Measurements from ENCODE around the gene CCDC97. TPM values are rescaled to one million over a fixed set of nuclear protein-coding genes. Genes with fewer than 3 reads are reported as not detected.

Gene CCDC97
- total RNA-seq, 1 donor from 2014 or later, result 8.9 TPM

- Histone ChIP-seq H3K27ac (ENCODE audit: low read depth, low read length) (peak overlapping the region; percentile 89), H3K9ac (ENCODE audit: low read depth in 1 of 3, low read length in 3 of 3) (peak overlapping the region; percentile 65 to 82 (median 77)), H3K4me3 (ENCODE audit: low read length in 3 of 3) (peak overlapping the region; percentile 52 to 75 (median 75)), H3K4me1 (ENCODE audit: control insufficient read depth in 3 of 3, insufficient read depth in 3 of 3, low read length in 3 of 3) (peaks cover 68 to 81% (median 80%) of the 10 kb centered on the region in 3 donors), H3K9me3 (ENCODE audit: control insufficient read depth in 3 of 3, low read length in 3 of 3) (no peaks in the 10 kb centered on the region), H3K36me3 (ENCODE audit: control insufficient read depth in 3 of 3, insufficient read depth in 3 of 3, low read length in 3 of 3) (peaks cover 13 to 29% (median 17%) of the 10 kb centered on the region in 3 donors), H3K27me3 (ENCODE audit: control insufficient read depth in 3 of 3, insufficient read depth in 3 of 3, low read length in 3 of 3) (no peaks in the 10 kb centered on the region)
These were observed 15.1 kb downstream of the CCDC97 start for GRCh38 chr19:41324921-41325639.

- no peaks in the 10 kb centered on the region for H3K27me3 ChIP-seq (ENCODE audit: control insufficient read depth in 3 of 3, insufficient read depth in 3 of 3, low read length in 3 of 3)
- H3K9me3 ChIP-seq (ENCODE audit: control insufficient read depth in 3 of 3, low read length in 3 of 3), result no peaks in the 10 kb centered on the region
- peaks cover 68 to 81% (median 80%) of the 10 kb centered on the region in 3 donors for H3K4me1 ChIP-seq (ENCODE audit: control insufficient read depth in 3 of 3, insufficient read depth in 3 of 3, low read length in 3 of 3)
- H3K4me3 ChIP-seq (ENCODE audit: low read length in 3 of 3), result peak overlapping the region; percentile 52 to 75 (median 75)
- H3K27ac ChIP-seq (ENCODE audit: low read depth, low read length), result peak overlapping the region; percentile 89
- H3K9ac ChIP-seq (ENCODE audit: low read depth in 1 of 3, low read length in 3 of 3), result peak overlapping the region; percentile 65 to 82 (median 74)
- peaks cover 8 to 26% (median 12%) of the 10 kb centered on the region in 3 donors for H3K36me3 ChIP-seq (ENCODE audit: control insufficient read depth in 3 of 3, insufficient read depth in 3 of 3, low read length in 3 of 3)
These were observed 15.6 kb downstream of the CCDC97 start for GRCh38 chr19:41325640-41325946.

GRCh38 chr19:41325947-41326706 is 16.2 kb downstream of the CCDC97 start:
- no peaks in the 10 kb centered on the region for H3K27me3 ChIP-seq (ENCODE audit: control insufficient read depth in 3 of 3, insufficient read depth in 3 of 3, low read length in 3 of 3)
- peak overlapping the region; percentile 65 to 82 (median 74) for H3K9ac ChIP-seq (ENCODE audit: low read depth in 1 of 3, low read length in 3 of 3)
- peaks cover 68 to 80% (median 80%) of the 10 kb centered on the region in 3 donors for H3K4me1 ChIP-seq (ENCODE audit: control insufficient read depth in 3 of 3, insufficient read depth in 3 of 3, low read length in 3 of 3)
- peaks cover 6 to 20% (median 7%) of the 10 kb centered on the region in 3 donors for H3K36me3 ChIP-seq (ENCODE audit: control insufficient read depth in 3 of 3, insufficient read depth in 3 of 3, low read length in 3 of 3)
- H3K4me3 ChIP-seq (ENCODE audit: low read length in 3 of 3), result peak overlapping the region; percentile 52 to 75 (median 75)
- H3K27ac ChIP-seq (ENCODE audit: low read depth, low read length), result peak overlapping the region; percentile 89
- H3K9me3 ChIP-seq (ENCODE audit: control insufficient read depth in 3 of 3, low read length in 3 of 3), result no peaks in the 10 kb centered on the region

GRCh38 chr19:41327076-41327575 is 17.2 kb downstream of the CCDC97 start:
- Histone ChIP-seq H3K36me3 (ENCODE audit: control insufficient read depth in 3 of 3, insufficient read depth in 3 of 3, low read length in 3 of 3) (peaks cover 3 to 17% (median 10%) of the 10 kb centered on the region in 3 donors), H3K4me3 (ENCODE audit: low read length in 3 of 3) (peak overlapping the region; percentile 26 to 61 (median 49)), H3K4me1 (ENCODE audit: control insufficient read depth in 3 of 3, insufficient read depth in 3 of 3, low read length in 3 of 3) (peaks cover 61 to 70% (median 70%) of the 10 kb centered on the region in 3 donors), H3K27ac (ENCODE audit: low read depth, low read length) (peak overlapping the region; percentile 63), H3K27me3 (ENCODE audit: control insufficient read depth in 3 of 3, insufficient read depth in 3 of 3, low read length in 3 of 3) (no peaks in the 10 kb centered on the region), H3K9ac (ENCODE audit: low read depth in 1 of 3, low read length in 3 of 3) (peak overlapping the region; percentile 14 to 74 (median 65)), H3K9me3 (ENCODE audit: control insufficient read depth in 3 of 3, low read length in 3 of 3) (no peaks in the 10 kb centered on the region)

GRCh38 chr19:41327576-41328156 is 17.7 kb downstream of the CCDC97 start:
- Histone ChIP-seq H3K36me3 (ENCODE audit: control insufficient read depth in 3 of 3, insufficient read depth in 3 of 3, low read length in 3 of 3) (peaks cover 6 to 15% (median 8%) of the 10 kb centered on the region in 3 donors), H3K9me3 (ENCODE audit: control insufficient read depth in 3 of 3, low read length in 3 of 3) (no peaks in the 10 kb centered on the region), H3K27me3 (ENCODE audit: control insufficient read depth in 3 of 3, insufficient read depth in 3 of 3, low read length in 3 of 3) (no peaks in the 10 kb centered on the region), H3K4me3 (ENCODE audit: low read length in 3 of 3) (peak overlapping the region; percentile 49 to 63 (median 52)), H3K27ac (ENCODE audit: low read depth, low read length) (peak overlapping the region; percentile 63), H3K9ac (ENCODE audit: low read depth in 1 of 3, low read length in 3 of 3) (peak overlapping the region; percentile 37 to 74 (median 65)), H3K4me1 (ENCODE audit: control insufficient read depth in 3 of 3, insufficient read depth in 3 of 3, low read length in 3 of 3) (peaks cover 57 to 65% (median 64%) of the 10 kb centered on the region in 3 donors)

GRCh38 chr19:41328157-41328841 is 18.3 kb downstream of the CCDC97 start:
- Histone ChIP-seq H3K9me3 (ENCODE audit: control insufficient read depth in 3 of 3, low read length in 3 of 3) (no peaks in the 10 kb centered on the region), H3K4me3 (ENCODE audit: low read length in 3 of 3) (peak overlapping the region in 2 of 3 donors; percentile 49 to 63), H3K9ac (ENCODE audit: low read depth in 1 of 3, low read length in 3 of 3) (peak overlapping the region; percentile 37 to 74 (median 65)), H3K27me3 (ENCODE audit: control insufficient read depth in 3 of 3, insufficient read depth in 3 of 3, low read length in 3 of 3) (no peaks in the 10 kb centered on the region), H3K4me1 (ENCODE audit: control insufficient read depth in 3 of 3, insufficient read depth in 3 of 3, low read length in 3 of 3) (peaks cover 51 to 58% (median 58%) of the 10 kb centered on the region in 3 donors), H3K36me3 (ENCODE audit: control insufficient read depth in 3 of 3, insufficient read depth in 3 of 3, low read length in 3 of 3) (peaks cover 6 to 12% (median 8%) of the 10 kb centered on the region in 3 donors), H3K27ac (ENCODE audit: low read depth, low read length) (peak overlapping the region; percentile 63)

GRCh38 chr19:41328842-41329225 is 18.9 kb downstream of the CCDC97 start:
- H3K27ac ChIP-seq (ENCODE audit: low read depth, low read length), result peak overlapping the region; percentile 63
- peaks cover 6 to 12% (median 8%) of the 10 kb centered on the region in 3 donors for H3K36me3 ChIP-seq (ENCODE audit: control insufficient read depth in 3 of 3, insufficient read depth in 3 of 3, low read length in 3 of 3)
- H3K9ac ChIP-seq (ENCODE audit: low read depth in 1 of 3, low read length in 3 of 3), result no peak overlapping the region
- no peaks in the 10 kb centered on the region for H3K27me3 ChIP-seq (ENCODE audit: control insufficient read depth in 3 of 3, insufficient read depth in 3 of 3, low read length in 3 of 3)
- no peaks in the 10 kb centered on the region for H3K9me3 ChIP-seq (ENCODE audit: control insufficient read depth in 3 of 3, low read length in 3 of 3)
- peaks cover 45 to 53% (median 53%) of the 10 kb centered on the region in 3 donors for H3K4me1 ChIP-seq (ENCODE audit: control insufficient read depth in 3 of 3, insufficient read depth in 3 of 3, low read length in 3 of 3)
- no peak overlapping the region for H3K4me3 ChIP-seq (ENCODE audit: low read length in 3 of 3)

- Histone ChIP-seq H3K9me3 (ENCODE audit: control insufficient read depth in 3 of 3, low read length in 3 of 3) (no peaks in the 10 kb centered on the region), H3K27me3 (ENCODE audit: control insufficient read depth in 3 of 3, insufficient read depth in 3 of 3, low read length in 3 of 3) (no peaks in the 10 kb centered on the region), H3K36me3 (ENCODE audit: control insufficient read depth in 3 of 3, insufficient read depth in 3 of 3, low read length in 3 of 3) (peaks cover 6 to 12% (median 6%) of the 10 kb centered on the region in 3 donors), H3K27ac (ENCODE audit: low read depth, low read length) (no peak overlapping the region), H3K9ac (ENCODE audit: low read depth in 1 of 3, low read length in 3 of 3) (no peak overlapping the region), H3K4me3 (ENCODE audit: low read length in 3 of 3) (no peak overlapping the region), H3K4me1 (ENCODE audit: control insufficient read depth in 3 of 3, insufficient read depth in 3 of 3, low read length in 3 of 3) (peaks cover 31 to 37% (median 36%) of the 10 kb centered on the region in 3 donors)
These were observed 20.5 kb downstream of the CCDC97 start for GRCh38 chr19:41330481-41330880.

GRCh38 chr19:41330946-41331678 is 21.1 kb downstream of the CCDC97 start:
- H3K27me3 ChIP-seq (ENCODE audit: control insufficient read depth in 3 of 3, insufficient read depth in 3 of 3, low read length in 3 of 3), result no peaks in the 10 kb centered on the region
- H3K27ac ChIP-seq (ENCODE audit: low read depth, low read length), result no peak overlapping the region
- H3K36me3 ChIP-seq (ENCODE audit: control insufficient read depth in 3 of 3, insufficient read depth in 3 of 3, low read length in 3 of 3), result peaks cover 6 to 11% (median 6%) of the 10 kb centered on the region in 3 donors
- H3K4me3 ChIP-seq (ENCODE audit: low read length in 3 of 3), result no peak overlapping the region
- H3K9me3 ChIP-seq (ENCODE audit: control insufficient read depth in 3 of 3, low read length in 3 of 3), result no peaks in the 10 kb centered on the region
- H3K4me1 ChIP-seq (ENCODE audit: control insufficient read depth in 3 of 3, insufficient read depth in 3 of 3, low read length in 3 of 3), result peaks cover 25 to 30% (median 30%) of the 10 kb centered on the region in 3 donors
- no peak overlapping the region for H3K9ac ChIP-seq (ENCODE audit: low read depth in 1 of 3, low read length in 3 of 3)
